NCI-H510A (cell line): ENCODE measurements around the gene KCNMA1.
A peak's percentile ranks its signal among the peaks of the same experiment; 100 is the strongest.
"Not testable (repeated sequence)": the region's sequence is repeated elsewhere in the genome, so short reads cannot be mapped to it uniquely, and the experiment has no call there.

Experiments
- DNase-seq: peaks from one replicate; lab custom pipeline; 2025; lab: John Stamatoyannopoulos, UW

KCNMA1 gene

GRCh38 chr10:77637532-77638320, at the start of gene KCNMA1:
KCNMA1 (minus strand) TSS chr10:77637808.
- peak; percentile 21 for DNase-seq

DNA sequence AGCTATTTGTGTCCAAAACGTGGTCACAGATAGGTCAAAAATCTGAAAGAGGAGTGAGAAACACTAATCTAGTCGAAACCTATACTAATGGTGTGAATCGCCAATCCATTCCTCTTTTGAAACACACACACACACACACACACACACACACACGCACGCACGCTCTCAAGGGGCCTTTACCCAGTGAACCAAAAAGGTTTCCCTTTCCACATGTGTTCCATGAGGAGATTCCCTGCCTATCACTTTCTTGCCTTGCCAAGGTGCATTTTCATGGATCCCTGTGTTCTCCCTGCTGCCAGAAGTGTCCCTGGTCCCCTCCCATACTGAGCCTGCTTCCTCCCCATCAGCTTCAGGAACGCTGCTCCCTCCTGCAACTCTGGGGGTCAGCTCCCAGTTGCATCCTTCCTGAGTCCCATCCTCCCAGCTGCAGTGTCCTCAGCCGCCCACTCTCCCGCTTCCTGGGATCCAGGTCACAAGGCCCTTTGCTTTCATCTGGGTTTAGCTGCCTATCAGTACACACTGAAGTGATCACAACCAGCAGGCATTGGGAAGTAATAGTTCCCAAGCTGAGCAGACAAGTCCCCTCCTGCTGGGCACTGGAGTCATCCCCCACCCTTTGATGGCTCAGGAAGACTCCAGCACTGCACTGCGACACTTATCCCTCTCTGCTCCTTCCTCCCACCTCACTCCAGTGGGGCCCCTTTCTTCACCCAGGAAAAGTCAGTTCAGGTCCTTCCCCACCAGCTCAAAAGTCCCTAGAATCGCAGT, 49.2 kb upstream of the KCNMA1 start:
- DNase-seq = no peak

DNA sequence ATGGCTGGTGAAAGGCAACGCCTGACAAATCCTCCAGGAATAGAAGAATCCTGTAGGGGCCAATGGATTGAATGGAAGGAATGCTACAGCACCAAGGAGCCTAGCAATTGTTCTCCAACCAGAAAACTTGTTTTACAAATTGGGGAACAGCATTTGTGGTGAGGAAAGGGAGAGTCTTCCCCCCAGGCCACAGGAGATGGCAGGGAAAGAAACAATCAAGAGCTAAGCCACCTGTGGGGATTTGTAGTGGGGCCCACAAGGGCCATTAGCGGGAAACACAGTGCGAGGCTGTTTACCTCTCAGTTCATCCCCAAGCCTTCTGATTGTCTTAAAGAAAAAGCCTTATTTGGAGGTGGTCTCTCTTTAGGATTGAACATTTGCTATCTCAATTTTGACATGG, 48.5 kb upstream of the KCNMA1 start:
- no peak for DNase-seq

DNA sequence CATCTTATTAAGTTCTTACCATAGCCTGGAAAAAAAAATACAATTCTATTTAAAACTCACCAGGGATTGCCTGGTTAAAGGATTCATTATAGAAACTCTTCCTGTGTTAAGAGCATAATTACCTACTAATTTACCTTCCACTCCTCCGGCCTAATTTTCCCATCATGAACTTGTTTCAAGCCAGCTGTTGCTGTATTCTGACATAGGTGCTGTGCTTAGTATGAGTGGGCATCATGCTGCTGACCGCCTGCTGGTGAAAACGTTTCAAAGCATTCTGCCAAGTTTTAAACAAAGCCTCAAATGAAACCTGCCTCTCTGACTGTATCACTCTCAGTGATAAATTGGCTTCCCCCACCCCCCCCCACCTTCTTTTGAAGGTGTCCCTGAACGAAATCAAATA, 47.8 kb upstream of the KCNMA1 start:
- DNase-seq = no peak

- DNase-seq = not testable (repeated sequence)
Measured at GRCh38 chr10:77683088-77683432, 45.5 kb upstream of the KCNMA1 start.

DNA sequence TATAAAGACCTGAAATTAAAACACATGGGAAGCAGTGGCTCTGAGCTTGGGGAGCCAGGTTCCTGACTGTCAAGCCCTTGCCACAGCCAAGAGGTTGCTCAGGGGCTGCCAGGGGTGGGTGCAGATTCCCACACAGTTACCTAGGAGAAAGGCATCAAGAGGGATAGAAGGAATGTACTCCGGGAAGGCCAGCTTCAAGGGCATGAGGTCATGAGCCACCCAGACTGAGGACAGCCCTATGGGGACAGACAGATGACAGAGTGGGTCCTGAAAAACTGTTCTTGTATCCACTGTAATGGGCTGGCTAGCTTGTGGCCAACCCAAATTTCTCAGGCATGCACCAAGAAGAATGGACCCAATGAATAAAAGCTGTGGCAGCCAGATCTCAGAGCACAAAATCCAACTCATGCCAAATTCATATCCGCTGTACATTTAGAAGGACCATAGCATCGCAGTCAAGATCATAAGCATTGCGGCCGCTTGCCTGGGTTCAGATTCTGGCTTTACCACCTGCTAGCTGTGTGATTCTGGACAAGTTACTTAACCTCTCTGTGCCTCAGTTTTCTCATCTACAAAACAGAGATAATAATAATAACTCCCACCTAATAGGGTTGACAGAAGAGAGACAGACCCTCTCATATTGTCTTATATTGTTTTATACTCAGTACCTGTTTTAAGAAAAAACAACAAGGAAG, 44.9 kb upstream of the KCNMA1 start:
- no peak for DNase-seq

GRCh38 chr10:77681839-77682238, 44.2 kb upstream of the KCNMA1 start:
- DNase-seq = no peak

GRCh38 chr10:77680811-77681210, 43.2 kb upstream of the KCNMA1 start:
- DNase-seq = no peak

DNA sequence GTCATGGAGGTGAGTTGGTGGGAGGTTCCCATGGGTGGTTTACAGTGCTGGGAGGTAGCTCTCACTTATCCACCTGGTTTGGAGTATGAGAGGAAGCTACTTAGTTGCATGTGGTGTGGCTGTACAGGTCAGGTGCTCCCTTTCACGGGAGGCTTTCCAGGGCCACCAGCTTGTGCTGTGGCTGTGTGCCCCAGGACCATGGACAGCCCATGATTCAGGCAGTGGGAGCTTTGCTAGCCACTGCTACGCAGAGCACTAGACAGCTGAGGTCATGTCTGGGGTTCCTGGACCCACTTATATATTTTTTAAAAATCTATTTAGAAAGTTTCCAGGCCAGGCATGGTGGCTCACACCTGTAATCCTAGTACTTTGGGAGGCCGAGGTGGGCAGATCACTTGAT, 42.5 kb upstream of the KCNMA1 start:
- DNase-seq = no peak

- DNase-seq = no peak
Measured at GRCh38 chr10:77679217-77679616, 41.6 kb upstream of the KCNMA1 start.

- no peak for DNase-seq
Measured at GRCh38 chr10:77678146-77678545, 40.5 kb upstream of the KCNMA1 start.

DNA sequence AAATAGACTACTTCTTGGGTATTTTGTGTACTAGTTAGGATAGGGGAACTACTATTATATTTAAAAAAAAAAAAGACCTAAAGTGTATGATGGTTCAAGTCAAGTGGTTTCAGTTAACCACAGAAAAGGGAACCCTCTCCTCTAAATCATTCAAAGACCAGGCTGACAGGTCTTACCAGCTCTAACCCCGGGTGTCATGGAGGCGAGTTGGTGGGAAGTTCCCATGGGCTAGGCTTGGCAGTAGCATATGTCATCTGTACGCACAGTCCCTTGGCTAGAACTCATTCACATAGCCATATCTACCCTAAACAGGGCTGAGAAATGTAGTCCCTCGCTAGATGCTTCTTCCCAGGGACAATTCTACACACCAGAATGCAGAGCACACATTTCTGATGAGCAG, 37.7 kb upstream of the KCNMA1 start:
- peak; percentile 6 for DNase-seq

DNA sequence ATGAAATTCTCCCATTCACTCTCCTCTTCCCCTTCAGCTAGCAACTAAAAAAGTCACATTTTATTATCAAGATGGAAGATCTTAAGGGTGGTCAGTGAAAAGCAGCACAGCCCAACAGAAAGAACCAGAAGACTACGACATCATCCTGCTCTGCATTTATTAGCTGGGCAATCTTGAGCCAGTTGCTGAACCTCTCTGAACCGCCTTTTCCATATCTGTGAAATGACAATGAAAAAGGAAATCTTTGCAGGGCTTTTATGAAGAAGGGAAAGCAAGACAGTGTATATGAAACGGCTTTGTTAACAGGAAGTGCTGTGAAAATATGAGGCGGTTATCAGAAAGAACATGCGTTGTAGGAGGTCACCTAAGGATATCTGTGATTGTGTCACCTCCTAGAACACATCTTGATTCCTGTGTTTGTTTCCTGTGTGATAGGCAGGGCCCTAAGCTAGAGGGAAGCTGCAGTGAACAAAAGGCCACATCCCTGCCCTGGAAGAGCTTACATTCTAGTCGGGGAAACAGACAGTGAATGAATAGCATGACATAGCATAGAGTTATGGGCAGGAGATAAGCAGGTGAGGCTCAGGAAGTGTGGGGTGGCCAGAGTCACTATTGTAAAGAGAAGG, 36.0 kb upstream of the KCNMA1 start:
- no peak for DNase-seq

DNA sequence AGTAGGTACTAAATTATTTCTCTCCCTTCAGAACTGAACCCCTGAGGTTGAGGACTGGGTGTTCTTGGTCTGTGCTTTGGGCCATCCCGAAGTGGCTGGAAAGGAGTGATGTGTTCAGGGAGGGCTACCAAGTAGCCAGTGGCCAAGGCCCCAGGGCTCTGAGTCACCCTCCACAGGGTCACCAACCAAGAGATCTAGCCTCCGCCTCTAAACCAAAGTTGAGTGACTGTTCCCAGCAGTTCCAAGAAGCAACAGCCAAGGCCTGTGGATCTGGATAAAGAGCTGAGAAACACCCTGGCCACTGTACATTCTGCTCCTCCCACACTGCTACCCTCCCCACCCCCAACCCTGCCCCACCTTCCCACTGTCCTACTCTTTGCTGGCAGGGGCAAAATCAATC, 35.5 kb upstream of the KCNMA1 start:
- no peak for DNase-seq

- DNase-seq = no peak
Measured at GRCh38 chr10:77671594-77672252, 34.1 kb upstream of the KCNMA1 start.

GRCh38 chr10:77670817-77671443, 33.3 kb upstream of the KCNMA1 start:
- no peak for DNase-seq

- DNase-seq = no peak
Measured at GRCh38 chr10:77669892-77670291, 32.3 kb upstream of the KCNMA1 start.

DNA sequence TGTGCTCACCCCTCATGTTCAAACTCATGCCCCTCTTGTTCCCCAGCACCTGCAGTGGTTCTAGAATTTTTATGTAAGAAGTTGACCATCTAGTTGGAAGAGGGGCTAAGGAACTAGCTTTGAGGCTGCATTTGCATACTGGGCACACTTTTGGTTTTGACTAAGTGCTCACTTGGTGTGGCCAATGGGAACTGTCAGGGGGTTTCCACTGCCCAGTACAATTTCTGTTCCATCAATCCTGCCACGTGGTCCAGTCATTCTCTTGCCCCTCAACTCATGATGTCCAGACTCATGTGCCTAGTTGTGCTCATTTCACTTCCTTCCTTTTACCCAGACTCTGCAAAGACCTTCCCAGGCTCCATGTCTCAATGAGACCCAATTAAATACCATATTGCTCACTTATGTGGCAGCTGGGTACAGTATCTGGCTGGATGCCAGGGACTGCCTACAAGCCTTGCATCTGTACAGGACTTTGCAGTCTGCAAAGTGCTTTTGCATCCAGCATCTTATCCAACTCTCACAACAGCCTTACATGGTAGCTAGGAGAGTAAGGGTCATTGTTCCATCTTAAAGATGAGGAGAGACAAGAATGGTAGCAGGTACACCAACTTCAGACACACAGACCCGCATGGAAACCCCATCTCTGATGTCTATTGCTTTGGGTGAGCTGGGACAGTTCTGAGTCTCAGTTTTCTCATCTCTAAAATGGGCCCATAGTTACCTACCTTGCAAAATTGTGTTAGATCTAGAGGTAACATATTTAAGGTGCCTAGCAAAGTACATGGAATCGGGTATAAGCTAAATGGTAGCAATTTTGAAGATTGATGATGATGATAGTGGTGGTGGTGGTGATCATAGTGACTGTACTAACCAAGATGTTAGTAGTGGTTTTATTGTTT, 30.1 kb upstream of the KCNMA1 start:
- DNase-seq = peak; percentile 20

DNA sequence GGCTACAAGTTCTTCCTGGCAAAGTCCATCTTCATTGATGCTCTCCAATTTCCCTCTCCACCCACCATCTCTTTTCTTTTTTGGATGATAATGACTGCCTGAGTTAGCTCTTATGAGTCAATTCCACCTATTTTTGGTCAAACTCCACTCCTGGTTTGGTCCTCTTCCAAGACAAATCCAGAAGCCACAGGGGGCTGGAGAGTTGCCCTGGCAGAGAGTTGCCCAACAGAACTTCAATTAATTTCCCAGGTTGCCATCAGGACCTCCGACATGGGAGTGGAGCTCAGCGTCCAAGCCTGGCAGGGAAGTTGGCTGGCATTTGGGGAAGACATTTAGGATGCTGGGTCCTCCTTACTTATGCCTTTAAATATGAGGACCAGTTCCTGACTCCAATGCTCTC, 29.2 kb upstream of the KCNMA1 start:
- DNase-seq = no peak

DNA sequence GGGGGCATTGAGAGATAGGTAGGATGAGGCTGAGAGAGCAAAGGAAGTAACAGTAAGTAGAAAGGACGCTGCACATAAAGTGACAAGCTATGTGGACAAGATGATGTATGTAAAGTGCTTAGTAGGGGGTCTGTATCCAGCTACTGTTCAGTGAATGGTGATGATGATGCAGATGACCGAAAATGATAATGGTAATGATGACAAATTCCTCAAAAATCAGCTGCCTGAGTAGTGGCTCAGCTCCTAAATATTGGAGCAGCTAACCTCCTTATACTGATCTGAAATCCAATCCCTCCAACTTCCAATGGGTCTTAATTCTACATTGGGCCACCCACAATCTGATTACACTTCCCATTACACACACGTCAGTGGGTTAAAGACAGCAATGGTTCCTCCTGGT, 27.1 kb upstream of the KCNMA1 start:
- no peak for DNase-seq
